WTC11 (cell line): ENCODE data around the gene LYAR. TPM values are rescaled to one million over a fixed set of nuclear protein-coding genes. Genes with fewer than 3 reads are reported as not detected.

ENCODE experiments used
- ATAC-seq: fragments of 200-7000 bp; cut with Tn5 transposase; 2 replicates; pipeline ENCODE4 v1.10.0; 2021; ENCODE audit warnings: mild to moderate bottlenecking, moderate library complexity
- CTCF ChIA-PET: fragments of 300-600 bp; sonication (Branson Sonifier 250); formaldehyde crosslinking; loops from one replicate; lab custom pipeline; 2021; ENCODE audit warnings: antibody characterized with exemption; lab: Charles Lee
- POLR2A ChIA-PET: fragments of 350-600 bp; sonication (Branson Sonifier 250); formaldehyde crosslinking; loops from one replicate; lab custom pipeline; 2021; ENCODE audit warnings: antibody characterized with exemption; lab: Charles Lee
- DNase-seq: peaks from one replicate; pipeline ENCODE4 v3.0.0; 2021; ENCODE audit warnings: low spot score
- H3K27ac Mint-ChIP-seq: 2 replicates; pipeline ENCODE4 v1.8.0; 2021; ENCODE audit warnings: mixed read lengths
- H3K27me3 Mint-ChIP-seq: 2 replicates; pipeline ENCODE4 v1.8.0; 2021; ENCODE audit warnings: low read depth, mild to moderate bottlenecking, moderate library complexity, mixed read lengths
- H3K36me3 Mint-ChIP-seq: 2 replicates; pipeline ENCODE4 v1.8.0; 2021; ENCODE audit warnings: mixed read lengths
- H3K4me1 Mint-ChIP-seq: 2 replicates; pipeline ENCODE4 v1.8.0; 2022; ENCODE audit warnings: mixed read lengths
- H3K4me3 Mint-ChIP-seq: 2 replicates; pipeline ENCODE4 v1.8.0; 2021; ENCODE audit warnings: mild to moderate bottlenecking, moderate library complexity, mixed read lengths
- H3K9me3 Mint-ChIP-seq: 2 replicates; pipeline ENCODE4 v1.8.0; 2021; ENCODE audit warnings: mixed read lengths
- CTCF ChIP-seq: fragments of 200-600 bp; IDR thresholded peaks from 2 replicates; pipeline ENCODE4 v1.8.0; 2022; ENCODE audit warnings: antibody characterized with exemption
- EMX1 ChIP-seq: fragments of 250-450 bp; sonication (Bioruptor Pico); IDR thresholded peaks from 2 replicates; pipeline ENCODE4 v1.8.0; 2021; ENCODE audit warnings: mild to moderate bottlenecking
- ZNF281 ChIP-seq: sonication (generic); formaldehyde crosslinking; IDR thresholded peaks from 2 replicates; pipeline ENCODE4 v1.8.0; 2023; ENCODE audit warnings: mild to moderate bottlenecking, missing genetic modification reagents
- total RNA-seq: library from RNA; stranded (reverse); gene quantifications from 3 replicates; pipeline ENCODE4 v1.2.3, GENCODE V29; 2021
- TF ChIP-seq, protein P1 (sequence below): sonication (generic); formaldehyde crosslinking; IDR thresholded peaks from 2 replicates; pipeline ENCODE4 v1.8.0; 2022; ENCODE audit warnings: missing genetic modification reagents

Gene LYAR
- total RNA-seq, 1 experiment from 2014 or later = 36.8 TPM

DNA sequence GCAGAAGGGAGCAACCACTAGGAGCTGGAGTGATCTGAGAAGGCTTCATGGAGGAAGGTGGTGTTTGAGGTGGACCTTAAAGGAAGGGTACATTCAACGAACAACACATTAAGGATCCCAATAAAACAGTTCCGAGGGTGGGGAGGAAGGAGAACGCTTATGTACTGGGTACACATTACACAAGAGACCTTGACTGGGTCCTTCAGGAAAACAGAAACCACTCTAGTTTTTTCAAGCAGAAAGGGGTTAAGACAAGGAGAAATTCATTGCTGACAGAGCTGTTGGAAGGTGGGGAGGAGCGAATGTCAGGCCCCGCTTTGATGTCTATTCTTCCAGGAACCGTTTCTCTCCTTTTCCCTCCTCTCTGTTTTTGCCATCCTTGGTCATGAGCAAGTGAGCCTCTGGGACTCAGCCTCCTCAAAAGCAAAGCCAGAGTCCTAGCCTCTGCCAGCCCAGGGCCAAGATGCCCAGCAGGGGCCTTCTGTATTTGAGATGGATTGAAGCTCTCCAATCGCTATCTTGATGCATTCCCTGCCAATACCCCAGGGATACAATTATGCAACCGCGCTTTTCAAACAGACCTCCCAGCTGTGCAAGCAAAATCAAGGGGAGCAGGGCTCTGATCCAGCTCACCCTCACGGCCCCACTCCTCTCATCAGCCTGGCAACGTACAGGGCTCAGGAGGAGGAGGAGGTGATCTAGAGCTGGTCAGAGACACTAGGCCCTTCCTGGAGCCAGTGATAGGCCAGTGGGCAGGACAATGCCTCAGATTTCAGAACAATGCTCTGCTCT, 48.5 kb upstream of the LYAR start:
- Mint-ChIP-seq H3K9me3 (peaks cover 9% of the 10 kb centered on the region), H3K27me3 (peaks cover 10% of the 10 kb centered on the region), H3K4me3 (no peak overlapping the region)
- ChIA-PET CTCF (interaction anchor here (1.5 kb wide), 1 partner anchor 11 kb away, joined by 5 read pairs; no protein-coding TSS in a partner anchor), POLR2A (no interaction called here)
- ATAC-seq = no peak
- no peak for DNase-seq
- no peak for TF ChIP-seq CTCF
- TF ChIP-seq, protein P1, sequence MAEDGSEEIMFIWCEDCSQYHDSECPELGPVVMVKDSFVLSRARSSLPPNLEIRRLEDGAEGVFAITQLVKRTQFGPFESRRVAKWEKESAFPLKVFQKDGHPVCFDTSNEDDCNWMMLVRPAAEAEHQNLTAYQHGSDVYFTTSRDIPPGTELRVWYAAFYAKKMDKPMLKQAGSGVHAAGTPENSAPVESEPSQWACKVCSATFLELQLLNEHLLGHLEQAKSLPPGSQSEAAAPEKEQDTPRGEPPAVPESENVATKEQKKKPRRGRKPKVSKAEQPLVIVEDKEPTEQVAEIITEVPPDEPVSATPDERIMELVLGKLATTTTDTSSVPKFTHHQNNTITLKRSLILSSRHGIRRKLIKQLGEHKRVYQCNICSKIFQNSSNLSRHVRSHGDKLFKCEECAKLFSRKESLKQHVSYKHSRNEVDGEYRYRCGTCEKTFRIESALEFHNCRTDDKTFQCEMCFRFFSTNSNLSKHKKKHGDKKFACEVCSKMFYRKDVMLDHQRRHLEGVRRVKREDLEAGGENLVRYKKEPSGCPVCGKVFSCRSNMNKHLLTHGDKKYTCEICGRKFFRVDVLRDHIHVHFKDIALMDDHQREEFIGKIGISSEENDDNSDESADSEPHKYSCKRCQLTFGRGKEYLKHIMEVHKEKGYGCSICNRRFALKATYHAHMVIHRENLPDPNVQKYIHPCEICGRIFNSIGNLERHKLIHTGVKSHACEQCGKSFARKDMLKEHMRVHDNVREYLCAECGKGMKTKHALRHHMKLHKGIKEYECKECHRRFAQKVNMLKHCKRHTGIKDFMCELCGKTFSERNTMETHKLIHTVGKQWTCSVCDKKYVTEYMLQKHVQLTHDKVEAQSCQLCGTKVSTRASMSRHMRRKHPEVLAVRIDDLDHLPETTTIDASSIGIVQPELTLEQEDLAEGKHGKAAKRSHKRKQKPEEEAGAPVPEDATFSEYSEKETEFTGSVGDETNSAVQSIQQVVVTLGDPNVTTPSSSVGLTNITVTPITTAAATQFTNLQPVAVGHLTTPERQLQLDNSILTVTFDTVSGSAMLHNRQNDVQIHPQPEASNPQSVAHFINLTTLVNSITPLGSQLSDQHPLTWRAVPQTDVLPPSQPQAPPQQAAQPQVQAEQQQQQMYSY (CRISPR knock-in tag) = no peak
- TF ChIP-seq, all 79 proteins: peak for 0
- Mint-ChIP-seq H3K27ac (no peak overlapping the region), H3K36me3 (no peaks in the 10 kb centered on the region), H3K4me1 (no peaks in the 10 kb centered on the region)

GRCh38 chr4:4334798-4335520, 45.0 kb upstream of the LYAR start:
- TF ChIP-seq ZNF281 (CRISPR knock-in tag) (no peak), CTCF (peak; percentile 75)
- DNase-seq (peak; percentile 76), ATAC-seq (peak; percentile 77)
- CTCF ChIA-PET = interaction anchor here (1.0 kb wide), 1 partner anchor 84 kb away, joined by 3 read pairs; no protein-coding TSS in a partner anchor
- H3K4me1 Mint-ChIP-seq = no peaks in the 10 kb centered on the region
- H3K4me3 Mint-ChIP-seq = no peak overlapping the region
- no peak overlapping the region for H3K27ac Mint-ChIP-seq
- no peaks in the 10 kb centered on the region for H3K36me3 Mint-ChIP-seq
- H3K27me3 Mint-ChIP-seq = peaks cover 10% of the 10 kb centered on the region
- H3K9me3 Mint-ChIP-seq = peaks cover 11% of the 10 kb centered on the region
- POLR2A ChIA-PET = no interaction called here

DNA sequence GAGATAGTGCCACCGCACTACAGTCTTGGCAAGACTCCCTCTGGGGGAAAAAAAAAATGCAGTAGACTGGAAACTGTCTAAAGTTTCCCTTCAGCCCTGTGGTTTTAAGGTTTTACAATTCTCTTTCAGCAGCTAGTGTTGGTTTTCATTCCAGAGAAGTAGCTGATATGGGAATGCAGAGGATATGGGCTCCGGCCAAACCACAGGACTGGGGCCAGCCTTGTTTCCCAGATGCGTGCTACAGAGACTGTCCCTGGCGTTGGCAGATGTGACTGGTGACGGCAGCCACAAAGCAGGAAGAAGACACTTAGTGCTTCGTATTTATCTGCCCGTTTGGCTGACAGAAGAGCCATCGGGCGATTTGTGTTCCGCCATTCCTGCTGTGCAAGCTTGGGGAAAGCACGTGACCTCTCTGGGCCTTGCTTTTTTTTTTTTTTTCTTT, 43.3 kb upstream of the LYAR start:
- no peak for ATAC-seq
- Mint-ChIP-seq H3K4me3 (no peak overlapping the region), H3K27me3 (peaks cover 10% of the 10 kb centered on the region), H3K27ac (no peak overlapping the region), H3K9me3 (peaks cover 14% of the 10 kb centered on the region), H3K4me1 (no peaks in the 10 kb centered on the region), H3K36me3 (no peaks in the 10 kb centered on the region)
- ChIA-PET CTCF (interaction anchor here (0.7 kb wide), 1 partner anchor 1015 kb away, joined by 3 read pairs; no protein-coding TSS in a partner anchor), POLR2A (no interaction called here)
- no peak for TF ChIP-seq EMX1 (CRISPR knock-in tag)
- DNase-seq = no peak
